Measurements from ENCODE around the gene ZCCHC7.

- TF ChIP-seq CTCF (IDR thresholded peaks at IDR 0.05 in 4 of 5, conservative IDR thresholded peaks at IDR 0.05 in 1 of 5) = no peak
- no peak for TF ChIP-seq POLR2A (IDR thresholded peaks at IDR 0.05)
Observed at GRCh38 chr9:37329576-37329975, 209.2 kb downstream of the ZCCHC7 start.

Data from gastrocnemius medialis (tissue), 4 donors.